ENCODE data around the gene POU4F1.
"Not testable (repeated sequence)": the region's sequence is repeated elsewhere in the genome, so short reads cannot be mapped to it uniquely, and the experiment has no call there.

Gene POU4F1

DNA sequence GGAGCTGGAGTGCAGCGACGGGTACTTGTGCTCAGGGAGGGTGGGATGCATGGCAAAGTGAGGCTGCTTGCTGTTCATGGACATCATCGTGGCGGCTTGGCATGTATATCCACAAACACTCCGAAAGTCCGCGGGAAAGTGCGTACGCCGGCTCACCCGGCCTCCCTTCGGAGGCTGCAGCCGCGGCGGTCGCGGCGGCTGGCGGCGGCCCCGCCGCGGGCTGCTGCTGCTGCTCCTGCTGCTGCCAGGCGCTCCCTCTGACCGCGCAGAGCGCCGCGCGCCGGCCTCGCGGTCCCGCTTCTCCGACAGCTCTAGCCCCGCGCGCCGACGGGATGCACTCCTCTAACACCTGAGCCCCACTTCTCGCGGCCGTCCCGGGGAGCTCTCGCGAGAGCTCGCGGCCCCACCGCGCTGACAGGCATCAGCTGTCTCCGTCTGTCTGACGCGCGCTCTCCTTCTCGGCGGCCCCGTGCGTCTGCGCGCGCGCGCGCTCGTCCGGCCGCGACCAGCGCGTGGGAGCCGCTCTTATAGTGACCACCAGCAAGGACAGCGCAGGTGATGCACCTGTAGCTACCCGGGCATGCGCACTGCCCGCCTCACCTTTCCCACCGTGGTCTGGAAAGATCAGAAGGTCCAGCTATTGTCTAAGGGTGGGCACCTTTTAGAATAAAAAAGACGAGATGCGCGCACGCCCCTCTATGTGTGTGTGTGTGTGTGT lies at the start of gene POU4F1:
Gene POU4F1, minus strand, starts transcription at position 313 of the 718 bp plus-strand sequence. Its CDS starts 226 bp downstream, at position 87.
- peak; percentile 45 for DNase-seq (ENCODE audit: low spot score)

DNA sequence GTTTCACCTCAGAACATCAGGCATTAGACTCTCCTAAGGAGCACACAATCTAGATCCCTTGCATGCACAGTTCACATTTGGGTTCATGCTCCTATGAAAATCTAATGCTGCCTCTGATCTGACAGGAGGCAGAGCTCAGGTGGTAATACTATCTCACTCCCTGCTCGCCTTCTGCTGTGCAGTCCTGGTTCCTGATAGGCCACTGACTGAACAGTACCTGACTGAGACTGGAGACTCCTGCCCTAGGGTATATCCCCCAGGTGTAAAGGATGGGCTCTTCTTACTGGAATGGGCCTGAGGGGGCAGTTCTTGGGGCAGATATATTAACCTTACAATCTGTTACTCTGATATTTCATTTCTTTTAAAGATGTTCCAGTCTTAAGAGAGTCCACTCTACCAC lies 49.3 kb upstream of the POU4F1 start:
- no peak for DNase-seq (ENCODE audit: low spot score)

- DNase-seq (ENCODE audit: low spot score): no peak
Observed at GRCh38 chr13:78650717-78651083, 47.3 kb upstream of the POU4F1 start.

GRCh38 chr13:78649997-78650716 lies 46.8 kb upstream of the POU4F1 start:
- no peak for DNase-seq (ENCODE audit: low spot score)

GRCh38 chr13:78647109-78647678 lies 43.8 kb upstream of the POU4F1 start:
- DNase-seq (ENCODE audit: low spot score): not testable (repeated sequence)

DNA sequence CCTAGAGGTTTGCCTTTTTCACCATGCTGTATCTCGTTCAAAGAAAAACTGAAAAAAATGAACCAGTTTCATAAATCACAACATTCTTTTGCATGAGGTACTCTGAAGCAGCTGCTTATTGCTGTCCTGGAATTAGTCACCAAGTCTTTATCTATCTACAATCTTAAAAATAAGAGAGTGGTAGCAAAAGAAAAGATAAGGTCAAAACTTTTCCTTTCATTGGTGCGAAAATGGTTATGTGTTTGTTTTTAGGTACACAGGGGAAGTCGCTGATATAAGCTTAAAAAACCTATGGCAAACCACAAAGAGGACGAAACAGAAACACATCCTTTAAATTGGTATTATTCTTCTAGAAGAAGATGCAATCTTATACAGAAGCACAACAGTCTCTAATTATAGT lies 34.9 kb upstream of the POU4F1 start:
- no peak for DNase-seq (ENCODE audit: low spot score)

- DNase-seq (ENCODE audit: low spot score): no peak
Observed at GRCh38 chr13:78636495-78636894, 33.1 kb upstream of the POU4F1 start.

GRCh38 chr13:78632996-78633395 lies 29.6 kb upstream of the POU4F1 start:
- no peak for DNase-seq (ENCODE audit: low spot score)

DNA sequence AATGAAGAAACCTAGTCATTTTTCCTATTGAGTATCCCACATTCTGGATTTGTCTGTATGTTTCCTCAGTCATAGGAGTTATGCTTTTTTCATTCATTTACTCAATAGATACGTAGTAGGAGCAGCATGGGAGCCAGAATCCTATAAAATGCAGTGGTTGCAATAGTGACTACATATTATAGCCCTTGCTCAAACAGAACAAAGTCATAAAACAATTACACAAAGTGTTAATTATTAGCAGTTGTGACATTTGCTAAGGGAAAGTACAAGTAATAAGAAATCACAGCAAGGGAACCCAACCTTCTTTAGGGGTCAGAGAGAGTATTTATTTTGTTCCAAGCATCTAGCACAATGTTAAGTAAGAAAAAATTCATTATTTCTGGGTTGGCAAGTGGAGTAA lies 27.7 kb upstream of the POU4F1 start:
- no peak for DNase-seq (ENCODE audit: low spot score)

- DNase-seq (ENCODE audit: low spot score): no peak
Observed at GRCh38 chr13:78630511-78630910, 27.2 kb upstream of the POU4F1 start.

- no peak for DNase-seq (ENCODE audit: low spot score)
Observed at GRCh38 chr13:78625384-78625783, 22.0 kb upstream of the POU4F1 start.

DNA sequence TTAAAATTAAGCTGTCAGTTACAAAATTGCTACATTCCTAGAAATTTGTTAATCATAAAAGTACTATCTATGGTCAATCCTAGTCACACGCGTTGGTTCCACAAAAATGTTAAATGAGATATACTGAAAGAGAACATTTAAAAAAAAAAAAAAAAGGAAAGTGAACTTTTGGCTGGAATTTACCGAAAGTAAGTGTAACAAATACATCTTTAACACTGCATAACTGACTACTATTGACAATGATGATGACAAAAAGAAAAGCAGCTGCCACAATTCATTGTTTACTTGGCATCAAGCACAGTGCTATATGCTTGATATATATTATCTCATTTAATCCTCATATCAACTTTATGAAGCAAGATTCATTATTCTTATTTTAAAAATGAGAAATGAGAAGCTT lies 19.8 kb upstream of the POU4F1 start:
- no peak for DNase-seq (ENCODE audit: low spot score)

DNA sequence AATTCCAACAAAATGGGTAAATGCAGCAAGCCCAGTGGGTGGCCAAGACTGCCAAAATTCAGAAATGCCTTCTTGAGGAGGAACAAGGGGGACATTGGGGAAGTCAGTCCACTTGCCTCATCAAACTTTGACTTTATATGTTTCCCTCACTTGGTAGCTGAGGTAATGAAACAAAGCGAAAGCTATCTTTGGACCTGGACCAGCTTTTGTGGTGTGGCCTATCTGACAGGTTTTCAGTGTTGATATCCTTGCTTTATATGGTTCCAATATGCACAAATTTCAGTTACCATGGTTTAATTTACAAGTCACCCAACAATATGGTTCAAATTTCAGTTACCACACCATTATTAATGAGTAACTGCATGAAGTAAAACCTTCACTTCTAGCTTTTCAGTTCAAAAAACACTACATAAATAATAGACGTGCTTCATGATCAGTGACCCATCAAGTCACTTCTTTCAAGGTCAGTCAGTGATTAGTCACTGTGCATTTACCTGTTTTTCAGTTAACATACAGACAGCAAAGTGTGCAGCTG lies 17.7 kb upstream of the POU4F1 start:
- DNase-seq (ENCODE audit: low spot score): no peak

DNA sequence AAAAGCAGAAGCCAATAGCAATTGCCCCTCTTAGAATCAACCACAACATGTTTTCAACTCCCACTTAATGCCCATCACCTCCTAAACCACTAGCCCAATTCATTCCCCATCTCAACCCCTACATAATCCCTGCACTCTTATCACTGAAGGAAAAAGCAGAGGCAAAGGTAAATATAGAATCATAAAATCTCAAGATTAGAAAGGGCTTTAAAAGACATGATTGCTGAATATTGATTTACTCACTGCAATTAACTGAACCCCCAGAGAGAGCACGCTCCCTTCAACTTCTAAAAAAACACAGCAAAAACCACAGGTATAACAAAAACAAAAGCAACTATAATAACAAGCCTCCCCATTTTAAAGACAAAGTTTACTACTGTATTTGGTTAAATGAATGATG lies 15.1 kb upstream of the POU4F1 start:
- no peak for DNase-seq (ENCODE audit: low spot score)

- DNase-seq (ENCODE audit: low spot score): no peak
Observed at GRCh38 chr13:78611040-78611439, 7.7 kb upstream of the POU4F1 start.

DNA sequence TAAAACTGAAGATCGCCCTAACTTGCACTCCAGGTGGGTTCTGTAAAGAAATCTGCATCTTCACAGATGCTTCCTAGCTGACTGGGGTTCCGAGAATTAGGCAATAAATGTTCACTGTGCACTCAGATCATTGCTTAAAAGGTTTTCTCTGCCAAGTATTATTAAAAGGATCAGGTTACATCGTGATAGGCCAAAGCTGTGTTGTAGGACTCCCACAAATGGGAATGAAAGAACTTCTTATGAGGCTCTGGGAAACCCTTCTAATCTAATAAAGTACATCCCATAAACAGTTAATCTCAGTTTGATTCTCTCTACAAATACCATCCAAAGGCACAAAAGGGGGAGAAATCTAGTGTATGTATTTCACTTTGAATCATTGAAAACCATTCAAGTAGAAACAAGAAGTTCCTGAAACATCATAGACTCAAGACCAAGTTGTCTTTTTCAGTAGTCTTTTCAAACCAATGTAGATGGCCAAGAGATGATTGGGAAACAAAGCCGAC lies 7.1 kb upstream of the POU4F1 start:
- DNase-seq (ENCODE audit: low spot score): no peak

DNA sequence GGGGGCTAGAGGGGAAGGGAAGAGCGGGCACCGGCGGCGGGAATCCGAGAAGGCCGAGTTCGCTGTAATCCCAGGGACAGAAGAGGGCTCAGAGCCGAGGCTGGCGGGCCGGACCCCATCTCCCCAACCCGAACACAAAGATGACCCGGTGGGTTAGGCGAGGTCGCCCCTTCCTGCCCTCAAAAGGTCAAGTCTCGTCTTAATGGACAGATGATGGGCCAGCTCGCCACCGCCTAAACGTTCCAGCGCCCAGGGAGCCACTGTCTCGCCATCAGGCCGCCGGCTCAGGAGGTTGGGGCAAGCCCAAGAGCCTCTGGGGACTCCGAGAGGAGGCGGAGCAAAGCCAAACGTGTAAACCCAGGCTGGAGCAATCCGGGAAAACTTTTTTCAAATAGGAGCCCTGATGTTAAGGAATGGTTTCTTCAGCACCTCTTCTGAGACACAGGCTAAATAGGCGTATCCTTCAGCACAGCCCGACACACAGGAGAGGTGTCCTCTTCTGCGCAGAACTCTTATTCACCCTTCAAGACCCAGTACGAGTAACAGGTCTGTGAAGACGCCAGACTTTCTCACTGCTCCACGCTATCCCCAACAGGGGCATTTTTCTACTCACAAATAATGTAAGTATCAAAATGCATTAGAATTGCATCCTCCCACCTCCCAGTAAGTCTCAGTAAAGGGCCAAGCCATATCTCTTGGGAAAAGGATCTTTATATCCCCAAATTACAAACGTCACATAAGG lies 6.3 kb upstream of the POU4F1 start:
- no peak for DNase-seq (ENCODE audit: low spot score)

GRCh38 chr13:78608688-78609463 lies 5.5 kb upstream of the POU4F1 start:
- DNase-seq (ENCODE audit: low spot score): no peak

- DNase-seq (ENCODE audit: low spot score): no peak
Observed at GRCh38 chr13:78608252-78608687, 4.9 kb upstream of the POU4F1 start.

- DNase-seq (ENCODE audit: low spot score): no peak
Observed at GRCh38 chr13:78607409-78608251, 4.3 kb upstream of the POU4F1 start.

Data from CD4-positive, alpha-beta T cell treated with Interleukin-2 at 100 ng/mL for 4 hours (primary cell).